Suprapubic skin (tissue), 3 donors: Measurements from ENCODE around the gene HDLBP.

Experiments used
- POLR2AphosphoS5 ChIP-seq, 3 donors: sonication (generic); formaldehyde crosslinking; IDR thresholded peaks; one replicate each; pipeline ENCODE4 v1.6.1; 2017; ENCODE audit warnings: antibody characterized with exemption in 3 of 3
- TF ChIP-seq, protein P1 (sequence below), 2 donors: fragments of 200-600 bp in 1 of 2; fragments of 450-650 bp in 1 of 2; sonication (generic) in 1 of 2; IDR thresholded peaks; one replicate each; pipeline ENCODE4 v1.5.1; 2016 to 2019; ENCODE audit warnings: antibody characterized with exemption in 2 of 2, mild to moderate bottlenecking in 1 of 2, moderate library complexity in 1 of 2

DNA sequence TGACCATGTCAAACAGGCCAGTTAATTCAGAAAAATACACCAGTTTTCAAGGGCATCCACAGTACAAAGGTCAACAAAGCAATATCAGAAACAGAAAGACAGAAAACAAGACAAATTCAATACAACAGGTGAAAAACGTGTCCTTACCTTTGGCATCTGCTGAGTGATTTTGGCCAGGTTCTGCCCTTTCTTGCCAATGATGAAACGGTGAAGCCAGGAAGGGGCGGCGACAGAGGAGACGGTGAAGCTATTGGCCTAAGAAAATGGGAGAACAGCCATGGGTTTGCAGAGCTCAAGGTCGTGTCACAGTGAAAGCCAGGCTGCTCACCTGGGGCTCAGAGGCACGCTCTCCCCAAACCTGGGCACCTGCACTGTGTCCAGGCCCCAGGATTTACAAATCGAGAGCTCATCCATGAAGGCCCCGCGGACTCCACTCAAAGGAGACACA, 60.5 kb downstream of the HDLBP start:
- TF ChIP-seq, protein P1, sequence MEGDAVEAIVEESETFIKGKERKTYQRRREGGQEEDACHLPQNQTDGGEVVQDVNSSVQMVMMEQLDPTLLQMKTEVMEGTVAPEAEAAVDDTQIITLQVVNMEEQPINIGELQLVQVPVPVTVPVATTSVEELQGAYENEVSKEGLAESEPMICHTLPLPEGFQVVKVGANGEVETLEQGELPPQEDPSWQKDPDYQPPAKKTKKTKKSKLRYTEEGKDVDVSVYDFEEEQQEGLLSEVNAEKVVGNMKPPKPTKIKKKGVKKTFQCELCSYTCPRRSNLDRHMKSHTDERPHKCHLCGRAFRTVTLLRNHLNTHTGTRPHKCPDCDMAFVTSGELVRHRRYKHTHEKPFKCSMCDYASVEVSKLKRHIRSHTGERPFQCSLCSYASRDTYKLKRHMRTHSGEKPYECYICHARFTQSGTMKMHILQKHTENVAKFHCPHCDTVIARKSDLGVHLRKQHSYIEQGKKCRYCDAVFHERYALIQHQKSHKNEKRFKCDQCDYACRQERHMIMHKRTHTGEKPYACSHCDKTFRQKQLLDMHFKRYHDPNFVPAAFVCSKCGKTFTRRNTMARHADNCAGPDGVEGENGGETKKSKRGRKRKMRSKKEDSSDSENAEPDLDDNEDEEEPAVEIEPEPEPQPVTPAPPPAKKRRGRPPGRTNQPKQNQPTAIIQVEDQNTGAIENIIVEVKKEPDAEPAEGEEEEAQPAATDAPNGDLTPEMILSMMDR (IDR thresholded peaks at IDR 0.05) = no peak
- TF ChIP-seq POLR2AphosphoS5 (IDR thresholded peaks at IDR 0.05) = no peak
